CD4-positive, alpha-beta T cell treated with Interleukin-15 for 4 hours (primary cell): ENCODE data around the gene MAP1B.

ENCODE experiments used
- DNase-seq: peaks from one replicate; pipeline ENCODE4 v3.0.0-alpha.2; 2020; ENCODE audit warnings: low spot score

The MAP1B gene

GRCh38 chr5:72096602-72097188 is 10.6 kb upstream of the MAP1B start:
- no peak for DNase-seq

GRCh38 chr5:72101828-72102227 is 5.4 kb upstream of the MAP1B start:
- no peak for DNase-seq

GRCh38 chr5:72106817-72107130 is 501 bp upstream of the MAP1B start:
- no peak for DNase-seq

- no peak for DNase-seq
Measured at GRCh38 chr5:72107901-72108201, 576 bp downstream of the MAP1B start.

GRCh38 chr5:72108202-72109061 is 1.2 kb downstream of the MAP1B start:
- no peak for DNase-seq

GRCh38 chr5:72109062-72109411 is 1.8 kb downstream of the MAP1B start:
- no peak for DNase-seq

GRCh38 chr5:72109625-72110024 is 2.4 kb downstream of the MAP1B start:
- no peak for DNase-seq

- DNase-seq, result no peak
Measured at GRCh38 chr5:72110394-72111013, 3.2 kb downstream of the MAP1B start.

- DNase-seq, result no peak
Measured at GRCh38 chr5:72112389-72112788, 5.1 kb downstream of the MAP1B start.

GRCh38 chr5:72114629-72115028 is 7.4 kb downstream of the MAP1B start:
- DNase-seq, result no peak

- no peak for DNase-seq
Measured at GRCh38 chr5:72115296-72115695, 8.0 kb downstream of the MAP1B start.

GRCh38 chr5:72117307-72117706 is 10.0 kb downstream of the MAP1B start:
- no peak for DNase-seq

- no peak for DNase-seq
Measured at GRCh38 chr5:72121052-72121779, 13.9 kb downstream of the MAP1B start.

GRCh38 chr5:72121780-72122445 is 14.6 kb downstream of the MAP1B start:
- no peak for DNase-seq

GRCh38 chr5:72122602-72123001 is 15.3 kb downstream of the MAP1B start:
- DNase-seq, result no peak

GRCh38 chr5:72123764-72124376 is 16.6 kb downstream of the MAP1B start:
- no peak for DNase-seq

- no peak for DNase-seq
Measured at GRCh38 chr5:72125271-72125940, 18.1 kb downstream of the MAP1B start.

GRCh38 chr5:72125941-72126620 is 18.8 kb downstream of the MAP1B start:
- no peak for DNase-seq

- no peak for DNase-seq
Measured at GRCh38 chr5:72126796-72127195, 19.5 kb downstream of the MAP1B start.

GRCh38 chr5:72129725-72130124 is 22.4 kb downstream of the MAP1B start:
- DNase-seq, result no peak

- no peak for DNase-seq
Measured at GRCh38 chr5:72130351-72130761, 23.1 kb downstream of the MAP1B start.
